Pancreas (tissue), 10 donors: ENCODE data around the gene EPN2. TPM values are rescaled to one million over a fixed set of nuclear protein-coding genes. Genes with fewer than 3 reads are reported as not detected.

Experiments used
- ATAC-seq, 4 donors: fragments of 200-7000 bp; cut with Tn5 transposase; one replicate each; pipeline versions ENCODE4 v1.8.0 to v1.9.1; 2020; ENCODE audit warnings: mild to moderate bottlenecking in 4 of 4, moderate library complexity in 4 of 4
- DNase-seq, 6 donors: peaks; one replicate each; pipeline ENCODE4 v3.0.0-alpha.2; 2020
- FAIRE-seq: peaks from 2 replicates; lab custom pipeline; 2012; peaks lifted over from hg19 to GRCh38; lab: Jason Lieb, UNC
- H3K27ac ChIP-seq, 4 donors: fragments of 200-600 bp; sonication (generic); 1 replicate in 3 of 4; 2 replicates in 1 of 4; pipeline versions ENCODE4 v1.5.0 to v1.8.0; 2020
- H3K27me3 ChIP-seq, 4 donors: fragments of 200-600 bp; one replicate each; pipeline ENCODE4 v1.8.0; 2021
- H3K36me3 ChIP-seq, 3 donors: fragments of 200-600 bp; sonication (generic) in 1 of 3; one replicate each; pipeline versions ENCODE4 v1.5.0 to v1.8.0; 2020 to 2021
- H3K4me1 ChIP-seq, 3 donors: fragments of 200-600 bp; one replicate each; pipeline ENCODE4 v1.8.0; 2021
- H3K4me3 ChIP-seq, 4 donors: fragments of 200-600 bp; sonication (generic) in 2 of 4; one replicate each; pipeline versions ENCODE4 v1.5.0 to v1.8.0; 2020 to 2021
- H3K9me3 ChIP-seq, 4 donors: fragments of 200-600 bp; one replicate each; pipeline ENCODE4 v1.8.0; 2021
- CTCF ChIP-seq, 4 donors: fragments of 200-600 bp; sonication (generic) in 3 of 4; IDR thresholded peaks; one replicate each; pipeline versions ENCODE4 v1.5.0 to v1.8.0; 2021; ENCODE audit warnings: antibody characterized with exemption in 4 of 4
- WGBS, 2 donors: extraction: QIAGEN DNeasy Blood & Tissue Kit; methylation state at CpG; one replicate each; pipeline ENCODE4 v1.1.7; 2013; 5-methylcytosine and 5-hydroxymethylcytosine counted together
- intact Hi-C, 3 donors: fragments of 100-400 bp; cut with DNase I; formaldehyde crosslinking; loops; one replicate each; pipeline versions ENCODE4 v1.11.1 to v1.14.2; 2022
- polyA plus RNA-seq, 2 donors: library from polyadenylated mRNA; stranded (reverse); fragments of 200-250 nt; gene quantifications; one replicate each; pipeline ENCODE4 v1.2.3, GENCODE V29; 2013
- total RNA-seq, 6 donors: library from RNA; stranded (reverse); fragmentation: NEBNext Ultra II Directional in 4 of 6; extraction: Animal tissue kit (Norgen Biotek cat#: 25700) in 4 of 6; gene quantifications; one replicate each; pipeline versions ENCODE4 v1.2.1 to v1.2.4, GENCODE V29; 2021 to 2023
- donor health status: healthy with polysubstance abuse.
- donor health status: DM: no; HTN: no; CAD: no; lungs with moderate emphysema.
- donor health status: DM: no; HTN: no; CAD: no.
- donor health status: control.
- donor health status: control.
- donor health status: Bipolar disorder and iron deficiency.
- donor health status: DM: yes; HTN: yes; CAD: no.
- donor health status: DM: no; HTN: no; CAD: no.
- donor health status: DM: no; HTN: no; CAD: no.
- donor health status: DM: yes; HTN: yes; CAD: no.

The EPN2 gene
- total and polyA plus RNA-seq, 8 donors, result 13.4 to 29.4 (median 15.7) TPM

- H3K4me3 ChIP-seq, result no peak overlapping the region
- no peaks in the 10 kb centered on the region for H3K9me3 ChIP-seq
- TF ChIP-seq CTCF (IDR thresholded peaks at IDR 0.05), result no peak
- peaks cover 0 to 4% (median 0%) of the 10 kb centered on the region in 3 donors for H3K4me1 ChIP-seq
- FAIRE-seq, result no peak
- 74 to 76% methylated on average over 10 of the region's 10 CpGs for WGBS, 2 donors
- intact Hi-C loops, result no loop called here
- H3K36me3 ChIP-seq, result peaks cover 0 to 7% (median 0%) of the 10 kb centered on the region in 3 donors
- no peaks in the 10 kb centered on the region for H3K27me3 ChIP-seq
- peak in 2 of 4 donors; percentile 24 to 36 for ATAC-seq
- no peak for DNase-seq
- no peak overlapping the region for H3K27ac ChIP-seq
Observed at GRCh38 chr17:19306160-19307111, 69.3 kb downstream of the EPN2 start.

DNA sequence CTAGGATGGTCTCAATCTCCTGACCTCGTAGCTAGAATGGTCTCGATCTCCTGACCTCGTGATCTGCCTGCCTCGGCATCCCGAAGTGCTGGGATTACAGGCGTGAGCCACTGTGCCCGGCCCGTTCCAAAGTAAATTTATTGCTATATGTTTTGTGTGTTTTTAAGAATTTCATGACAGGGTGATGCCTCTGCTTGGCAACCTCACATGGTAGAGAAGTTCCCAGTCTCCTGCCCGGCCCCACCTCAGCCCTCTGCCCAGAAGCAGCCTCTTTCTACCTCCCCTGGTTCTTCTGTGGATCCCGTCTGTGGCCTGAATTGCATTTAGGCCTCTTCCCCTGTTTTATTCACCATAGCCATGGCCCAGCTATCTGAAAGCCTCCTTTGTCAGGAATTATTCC, 70.4 kb downstream of the EPN2 start:
- Histone ChIP-seq H3K9me3 (no peaks in the 10 kb centered on the region), H3K4me1 (peaks cover 0 to 4% (median 0%) of the 10 kb centered on the region in 3 donors), H3K36me3 (peaks cover 0 to 14% (median 7%) of the 10 kb centered on the region in 3 donors), H3K27ac (no peak overlapping the region), H3K4me3 (no peak overlapping the region), H3K27me3 (no peaks in the 10 kb centered on the region)
- TF ChIP-seq CTCF (IDR thresholded peaks at IDR 0.05), result no peak
- 96 to 98% methylated on average over 10 of the region's 10 CpGs for WGBS, 2 donors
- intact Hi-C loops, result no loop called here
- DNase-seq (no peak), ATAC-seq (no peak), FAIRE-seq (no peak)

DNA sequence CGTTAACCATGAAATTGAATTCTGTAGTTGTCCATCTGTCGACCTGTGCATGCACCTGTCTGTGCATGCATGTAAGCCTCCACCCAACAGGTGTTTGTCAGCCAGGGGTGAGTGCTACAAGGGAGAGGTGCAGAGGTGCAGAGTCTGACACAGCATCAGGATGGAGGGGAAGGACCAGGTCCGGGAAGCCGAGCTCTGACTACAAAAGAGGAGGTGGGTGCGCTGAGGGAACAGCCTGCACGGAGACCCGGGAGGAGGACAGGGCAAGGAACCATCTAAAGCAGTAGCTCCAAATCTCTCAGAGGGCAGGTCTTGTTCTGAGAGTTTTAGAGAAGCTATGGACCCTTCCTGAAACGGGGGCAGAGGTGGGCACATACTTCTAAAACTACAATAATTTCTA, 71.2 kb downstream of the EPN2 start:
- H3K4me3 ChIP-seq, result no peak overlapping the region
- intact Hi-C loops, result no loop called here
- peaks cover 0 to 4% (median 0%) of the 10 kb centered on the region in 3 donors for H3K4me1 ChIP-seq
- H3K27me3 ChIP-seq, result no peaks in the 10 kb centered on the region
- no peak for DNase-seq
- no peak for ATAC-seq
- FAIRE-seq, result no peak
- WGBS, 2 donors, result 86 to 91% methylated on average over 8 of the region's 8 CpGs
- no peaks in the 10 kb centered on the region for H3K9me3 ChIP-seq
- no peak for TF ChIP-seq CTCF (IDR thresholded peaks at IDR 0.05)
- peaks cover 0 to 23% (median 7%) of the 10 kb centered on the region in 3 donors for H3K36me3 ChIP-seq
- no peak overlapping the region for H3K27ac ChIP-seq

- no peaks in the 10 kb centered on the region for H3K27me3 ChIP-seq
- no peaks in the 10 kb centered on the region for H3K9me3 ChIP-seq
- DNase-seq (no peak), ATAC-seq (no peak), FAIRE-seq (no peak)
- peaks cover 0 to 30% (median 7%) of the 10 kb centered on the region in 3 donors for H3K36me3 ChIP-seq
- 92 to 94% methylated on average over 5 of the region's 5 CpGs for WGBS, 2 donors
- TF ChIP-seq CTCF (IDR thresholded peaks at IDR 0.05), result no peak
- no peak overlapping the region for H3K4me3 ChIP-seq
- intact Hi-C loops, result no loop called here
- no peak overlapping the region for H3K27ac ChIP-seq
- H3K4me1 ChIP-seq, result no peaks in the 10 kb centered on the region
Observed at GRCh38 chr17:19309701-19310100, 72.5 kb downstream of the EPN2 start.

- FAIRE-seq, result no peak
- peak in 1 of 6 donors; percentile 33 for DNase-seq
- Histone ChIP-seq H3K27ac (no peak overlapping the region), H3K27me3 (no peaks in the 10 kb centered on the region), H3K4me3 (no peak overlapping the region), H3K4me1 (no peaks in the 10 kb centered on the region), H3K36me3 (peaks cover 0 to 30% (median 7%) of the 10 kb centered on the region in 3 donors), H3K9me3 (no peaks in the 10 kb centered on the region)
- no peak for TF ChIP-seq CTCF (IDR thresholded peaks at IDR 0.05)
- WGBS, 2 donors, result 87 to 90% methylated on average over 4 of the region's 4 CpGs
- intact Hi-C loops, result no loop called here
- no peak for ATAC-seq
Observed at GRCh38 chr17:19310151-19310550, 73.0 kb downstream of the EPN2 start.
